GM19035 (cell line): Measurements from ENCODE around the gene SPSB3.

Experiments
- ATAC-seq: cut with Tn5 transposase; IDR thresholded peaks from one replicate; pipeline ENCODE4 v1.9.1; 2021; ENCODE audit not compliant: unreplicated experiment

SPSB3 gene

GRCh38 chr16:1765826-1766225, 16.5 kb downstream of the SPSB3 start:
- ATAC-seq, result no peak

- ATAC-seq, result no peak
These were observed 17.4 kb downstream of the SPSB3 start for GRCh38 chr16:1764971-1765370.

DNA sequence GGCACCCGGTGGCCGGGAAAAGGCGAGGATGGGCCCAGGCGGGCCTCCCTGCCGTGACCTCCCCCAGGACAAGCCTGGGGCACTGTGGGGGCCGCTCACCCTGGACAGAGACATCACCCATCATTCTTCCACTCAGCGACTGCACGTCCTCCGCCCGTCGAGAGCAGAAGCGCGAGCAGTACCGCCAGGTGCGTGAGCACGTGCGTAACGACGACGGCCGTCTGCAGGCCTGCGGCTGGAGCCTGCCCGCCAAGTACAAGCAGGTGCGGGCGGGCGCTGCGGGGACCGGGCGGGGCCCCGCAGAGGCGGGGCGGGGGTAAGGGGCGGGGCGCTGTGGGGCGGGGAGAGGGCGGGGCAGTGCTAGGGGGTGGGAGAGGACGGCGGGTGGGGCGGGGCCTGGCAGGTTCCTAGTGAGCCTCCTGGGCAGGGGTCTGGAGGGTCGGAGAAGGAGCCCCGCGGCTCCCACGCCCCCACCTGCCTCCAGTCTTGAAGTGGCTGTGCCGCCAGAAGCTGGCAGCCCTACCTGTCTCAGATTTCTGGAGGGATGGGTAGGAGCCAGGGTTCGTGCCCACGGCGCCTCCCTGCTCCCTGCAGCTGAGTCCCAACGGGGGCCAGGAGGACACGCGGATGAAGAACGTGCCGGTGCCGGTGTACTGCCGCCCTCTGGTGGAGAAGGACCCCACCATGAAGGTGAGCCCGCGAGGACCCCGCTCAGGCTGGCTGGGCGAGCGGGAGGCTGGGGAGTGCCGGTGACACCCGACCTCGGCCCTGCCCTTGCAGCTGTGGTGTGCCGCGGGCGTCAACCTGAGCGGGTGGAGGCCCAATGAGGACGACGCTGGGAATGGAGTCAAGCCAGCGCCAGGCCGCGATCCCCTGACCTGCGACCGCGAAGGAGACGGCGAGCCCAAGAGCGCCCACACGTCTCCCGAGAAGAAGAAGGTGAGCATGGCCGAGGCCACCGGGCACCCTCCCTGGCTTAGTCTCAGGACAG, 18.6 kb downstream of the SPSB3 start:
- ATAC-seq, result no peak

- ATAC-seq, result no peak
These were observed 19.4 kb downstream of the SPSB3 start for GRCh38 chr16:1762879-1763520.

DNA sequence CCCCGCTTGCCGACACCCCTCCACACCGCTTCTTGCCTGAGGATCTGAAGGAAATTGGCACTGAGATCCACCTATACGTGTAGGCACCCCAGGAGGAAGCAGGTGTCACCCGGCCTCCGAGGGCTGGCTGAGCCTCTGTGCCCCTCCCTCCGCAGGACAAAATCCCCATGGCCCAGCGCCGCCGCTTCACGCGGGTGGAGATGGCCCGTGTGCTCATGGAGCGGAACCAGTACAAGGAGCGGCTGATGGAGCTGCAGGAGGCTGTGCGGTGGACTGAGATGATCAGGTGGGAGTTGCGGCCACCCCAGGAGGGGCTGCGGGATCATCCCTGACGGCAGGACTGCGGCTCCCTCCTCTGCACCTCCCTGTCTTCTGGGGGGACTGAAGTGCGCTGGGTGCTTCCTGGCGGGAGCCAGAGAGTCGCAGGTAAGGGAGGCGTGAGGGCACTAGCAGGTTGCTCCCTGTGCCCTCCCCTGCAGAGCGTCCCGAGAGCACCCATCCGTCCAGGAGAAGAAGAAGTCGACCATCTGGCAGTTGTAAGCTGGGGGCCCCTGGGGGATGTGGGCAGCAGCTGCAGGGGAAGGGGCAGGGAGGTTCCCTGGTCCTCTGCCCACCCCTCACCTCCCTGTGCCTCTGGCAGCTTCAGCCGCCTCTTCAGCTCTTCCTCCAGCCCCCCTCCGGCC, 20.0 kb downstream of the SPSB3 start:
- ATAC-seq, result no peak

DNA sequence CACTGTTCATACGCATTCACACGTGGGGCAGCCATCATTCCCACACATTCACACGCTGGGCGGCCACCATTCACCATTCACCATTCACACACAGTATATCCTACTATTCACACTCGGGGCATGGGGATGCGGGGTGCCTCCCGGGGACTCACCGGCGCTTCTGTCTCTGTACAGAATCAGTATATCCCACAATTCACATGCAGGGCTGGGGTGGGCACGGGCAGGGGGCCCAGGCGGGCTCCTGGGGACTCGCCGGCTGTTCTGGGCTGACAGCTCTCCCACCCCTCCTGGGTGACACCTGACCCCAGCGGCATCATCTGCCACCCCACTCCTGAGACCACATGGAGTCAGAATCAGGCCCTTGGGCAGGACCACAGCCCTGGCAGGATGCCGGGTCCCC, 20.6 kb downstream of the SPSB3 start:
- ATAC-seq, result no peak

- ATAC-seq, result no peak
These were observed 21.5 kb downstream of the SPSB3 start for GRCh38 chr16:1760911-1761310.

GRCh38 chr16:1759511-1759910, 22.9 kb downstream of the SPSB3 start:
- no peak for ATAC-seq

GRCh38 chr16:1758923-1759322, 23.4 kb downstream of the SPSB3 start:
- ATAC-seq, result no peak

DNA sequence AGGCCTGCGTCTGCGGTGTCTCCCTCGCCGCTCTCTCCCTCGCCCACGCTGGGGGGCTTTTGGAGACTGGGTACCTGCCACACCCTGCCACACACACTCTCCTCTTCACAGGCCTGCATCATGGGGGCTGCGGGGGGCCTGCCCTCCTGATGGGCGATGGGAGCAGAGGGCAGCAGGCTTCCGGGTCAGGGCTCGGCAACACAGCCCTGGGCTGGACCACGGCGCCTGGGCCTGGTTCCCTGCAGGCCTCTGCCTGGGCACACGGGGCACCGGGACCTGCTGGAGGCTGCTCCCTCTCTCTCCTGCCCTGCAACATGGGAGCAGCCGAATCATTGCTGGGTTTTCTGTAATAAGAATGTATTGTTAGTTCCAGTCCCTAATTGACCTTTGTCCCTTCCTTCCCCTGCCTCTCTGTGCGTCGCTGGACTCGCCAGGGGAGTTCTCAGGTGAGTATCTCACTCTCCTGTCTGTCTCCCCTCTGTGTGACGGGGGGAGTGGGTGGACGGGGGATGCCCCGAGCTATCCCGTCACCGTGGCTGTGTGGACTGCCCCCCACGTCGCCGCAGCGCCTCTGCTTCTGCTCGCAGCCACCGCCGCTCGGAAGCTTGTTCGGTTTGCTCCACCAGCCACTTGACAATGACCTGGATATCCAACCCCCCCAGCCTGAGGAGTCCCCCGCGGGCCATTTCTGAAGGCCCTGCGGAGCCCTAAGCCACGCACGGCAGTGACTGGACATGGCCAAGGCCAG, 24.5 kb downstream of the SPSB3 start:
- no peak for ATAC-seq

DNA sequence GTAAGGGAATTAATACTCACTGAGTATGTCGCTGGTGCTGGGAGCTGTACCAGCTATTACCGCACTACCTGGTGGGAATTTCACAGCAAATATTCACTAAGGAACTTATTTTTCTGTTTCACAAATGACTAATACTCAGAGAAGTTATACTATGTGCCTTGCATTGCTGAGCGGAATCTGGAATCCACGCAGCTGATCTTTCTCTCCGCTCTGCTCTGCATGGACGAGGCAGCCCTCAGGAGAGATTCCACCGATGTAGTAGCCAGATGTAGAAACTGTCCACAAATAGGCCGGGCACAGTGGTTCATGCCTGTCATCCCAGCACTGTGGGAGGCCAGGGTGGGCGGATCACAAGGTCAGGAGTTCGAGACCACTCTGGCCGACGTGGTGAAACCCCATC, 28.2 kb downstream of the SPSB3 start:
- ATAC-seq, result no peak

DNA sequence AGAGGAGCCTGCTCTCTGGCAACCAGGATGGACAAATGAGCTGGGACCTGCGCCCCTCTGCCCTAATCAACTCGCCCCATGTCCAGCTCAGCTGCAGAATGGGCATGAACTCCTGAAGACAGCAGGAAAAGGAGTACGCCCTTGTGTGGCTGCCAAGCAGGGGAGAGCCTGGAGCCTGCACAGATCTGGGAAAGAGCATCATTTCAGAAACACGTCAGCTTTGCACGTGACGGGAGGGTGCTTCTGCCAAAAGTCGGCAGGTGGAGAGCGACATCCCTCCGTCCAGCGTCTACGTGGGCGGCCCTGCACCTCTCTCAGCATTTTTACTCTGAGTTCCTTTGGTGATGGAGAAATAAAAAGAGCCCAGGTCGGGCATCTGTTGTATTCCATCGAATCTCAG, 29.5 kb downstream of the SPSB3 start:
- ATAC-seq, result no peak

DNA sequence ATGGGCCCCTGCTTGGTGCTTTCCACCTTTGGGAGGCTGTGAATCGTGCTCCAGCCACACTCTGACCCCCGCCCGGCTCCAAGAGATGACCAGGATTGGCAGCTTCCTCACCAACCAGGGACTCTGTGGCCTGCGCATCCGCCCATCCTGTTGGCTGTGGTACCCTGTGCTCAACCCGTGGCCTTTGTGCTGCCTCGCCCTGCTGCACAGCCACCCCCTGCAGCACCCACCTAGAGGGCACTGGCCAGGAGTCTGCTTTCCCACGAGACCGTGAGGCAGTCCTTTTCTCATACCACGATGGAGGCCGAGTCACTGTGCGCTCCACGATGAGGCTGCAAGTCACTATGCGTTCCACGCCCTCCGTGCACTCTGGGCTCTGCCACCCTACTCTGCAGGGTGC, 30.4 kb downstream of the SPSB3 start:
- ATAC-seq, result no peak

DNA sequence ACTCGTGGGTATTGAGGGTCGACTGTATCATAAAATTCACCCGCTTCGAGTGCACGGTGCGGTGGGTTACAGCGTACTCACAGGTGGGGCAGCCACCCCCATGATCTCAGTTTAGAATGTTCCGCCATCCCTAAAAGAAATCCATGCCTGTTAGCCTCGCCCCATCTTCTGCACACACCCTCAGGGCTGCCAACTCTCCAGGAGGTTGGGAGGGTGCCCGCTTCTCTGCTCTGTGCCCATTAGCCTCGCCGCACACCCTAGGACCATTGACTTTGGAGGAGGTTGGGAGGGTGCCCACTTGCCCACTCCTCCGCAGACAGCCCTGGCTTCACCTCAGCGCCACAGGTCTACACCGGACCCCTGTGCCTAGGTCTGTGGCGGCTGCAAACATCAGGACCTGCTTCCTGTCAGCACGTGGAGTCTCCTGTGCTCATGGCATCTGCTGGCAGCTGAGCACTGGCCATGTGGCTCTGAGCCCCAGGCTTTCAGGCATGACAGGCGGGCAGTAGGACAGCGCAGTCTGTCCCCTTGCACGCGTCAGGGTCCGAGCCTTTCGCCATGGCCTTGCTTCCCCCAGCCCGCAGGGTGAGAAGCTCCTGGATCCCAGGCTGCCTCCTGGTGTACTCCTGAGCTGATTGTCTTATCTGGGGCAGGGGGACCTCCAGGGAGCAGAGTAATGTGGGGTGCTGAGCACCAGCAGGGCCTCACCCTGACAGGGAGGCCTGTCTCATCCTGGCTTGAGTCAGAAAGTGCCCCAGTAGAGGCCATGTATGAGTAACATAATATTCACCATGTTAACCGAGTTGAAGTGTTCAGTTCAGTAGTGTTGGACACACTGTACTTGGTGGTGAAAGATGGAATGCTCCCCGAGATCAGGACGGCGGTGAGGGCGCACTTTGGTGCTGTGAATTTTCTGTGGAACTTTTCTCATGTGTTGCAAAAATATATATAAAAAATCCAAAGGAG, 32.9 kb downstream of the SPSB3 start:
- ATAC-seq, result no peak

GRCh38 chr16:1747934-1748333, 34.4 kb downstream of the SPSB3 start:
- no peak for ATAC-seq

DNA sequence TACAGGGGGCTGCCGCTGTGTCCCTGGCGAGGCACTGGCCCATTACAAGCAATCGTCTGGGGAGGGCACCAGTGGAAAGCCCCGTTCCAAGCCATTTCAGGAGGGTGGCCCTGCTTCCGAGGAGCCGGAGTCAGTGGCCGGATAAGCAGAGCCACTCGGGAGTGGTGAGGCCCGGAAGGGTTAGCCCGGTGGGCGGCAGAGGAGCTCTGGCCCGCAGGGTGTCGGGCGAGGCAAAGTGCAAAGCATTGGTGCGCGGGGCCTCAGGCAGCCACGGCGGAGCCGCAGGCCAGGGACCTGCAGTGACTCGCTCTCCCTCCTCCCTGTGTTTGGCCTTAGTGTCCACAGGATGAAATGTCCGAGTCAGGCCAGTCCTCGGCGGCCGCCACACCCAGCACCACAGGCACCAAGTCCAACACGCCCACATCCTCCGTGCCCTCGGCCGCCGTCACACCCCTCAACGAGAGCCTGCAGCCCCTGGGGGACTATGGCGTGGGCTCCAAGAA, 35.6 kb downstream of the SPSB3 start:
- ATAC-seq, result no peak

- no peak for ATAC-seq
These were observed 36.3 kb downstream of the SPSB3 start for GRCh38 chr16:1745900-1746692.

DNA sequence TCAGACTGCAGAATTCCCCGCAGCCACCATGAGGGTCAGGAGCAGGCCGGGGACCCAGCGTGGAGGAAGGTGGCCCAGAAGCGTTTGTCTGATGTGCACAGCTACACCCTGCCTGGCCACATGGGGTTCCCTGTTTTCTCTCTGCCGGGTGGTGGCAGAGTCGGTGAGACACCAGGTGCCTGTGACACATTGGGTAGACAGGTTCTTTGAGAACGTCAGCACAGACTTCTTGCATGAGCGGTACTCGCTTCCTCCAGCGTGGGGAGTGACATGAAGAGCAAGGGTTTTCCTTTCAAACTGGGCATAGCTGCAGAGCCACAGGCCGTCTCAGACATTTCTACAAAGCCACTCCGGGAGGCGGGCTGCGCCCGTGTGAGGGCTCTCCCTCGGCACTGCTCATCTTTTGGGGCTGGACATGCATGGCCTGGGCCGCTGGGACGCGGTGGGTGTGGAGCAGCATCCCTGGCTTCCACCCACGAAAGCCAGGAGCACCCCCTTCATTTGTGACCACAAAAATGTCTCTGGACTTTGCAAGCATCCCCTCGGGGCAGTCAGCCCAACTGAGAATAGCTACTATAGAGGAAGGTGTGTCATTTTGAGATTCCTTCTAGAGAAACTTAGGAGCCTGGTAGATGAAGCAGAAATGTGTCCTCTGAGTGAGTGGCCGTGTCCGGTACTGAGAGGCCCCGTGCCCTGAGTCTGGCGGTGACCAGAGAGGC, 37.0 kb downstream of the SPSB3 start:
- ATAC-seq, result no peak
